ENCODE results near the gene RPL3. TPM values are rescaled to one million over a fixed set of nuclear protein-coding genes. Genes with fewer than 3 reads are reported as not detected.
"Not testable (repeated sequence)": the region's sequence is repeated elsewhere in the genome, so short reads cannot be mapped to it uniquely, and the experiment has no call there.

RPL3 gene
- total RNA-seq, 2 experiments from 2014 or later, result 1,693 to 1,717 TPM

- ChIA-PET CTCF (interaction anchor here (1.0 to 1.3 kb wide), 4 partner anchors 18 to 179 kb away, joined by 3 to 5 read pairs (median 4); no protein-coding TSS in a partner anchor), POLR2A (no interaction called here)
- Mint-ChIP-seq H3K9me3 (ENCODE audit: insufficient read depth) (no peaks in the 10 kb centered on the region), H3K4me1 (ENCODE audit: low read depth) (peaks cover 12% of the 10 kb centered on the region), H3K27ac (peak within 1 kb of the TSS; percentile 39), H3K36me3 (ENCODE audit: low read depth) (no peaks in the 10 kb centered on the region), H3K27me3 (ENCODE audit: low read depth) (peaks cover 25% of the 10 kb centered on the region), H3K4me3 (peak within 1 kb of the TSS; percentile 66)
- ATAC-seq (peak; percentile 43), DNase-seq (no peak)
These were observed 30.7 kb upstream of the RPL3 start, which contains the start of gene SYNGR1 for GRCh38 chr22:39349967-39350726. Gene SYNGR1 (plus strand): TSS chr22:39349991. CDS start chr22:39350011, 20 bp downstream.

GRCh38 chr22:39349506-39349966, 30.1 kb upstream of the RPL3 start:
- H3K36me3 Mint-ChIP-seq (ENCODE audit: low read depth), result no peaks in the 10 kb centered on the region
- DNase-seq, result peak; percentile 27
- peaks cover 28% of the 10 kb centered on the region for H3K27me3 Mint-ChIP-seq (ENCODE audit: low read depth)
- peak overlapping the region; percentile 66 for H3K4me3 Mint-ChIP-seq
- ATAC-seq, result peak; percentile 68
- peak overlapping the region; percentile 39 for H3K27ac Mint-ChIP-seq
- ChIA-PET CTCF (interaction anchor here (1.0 to 1.3 kb wide), 5 partner anchors 17 to 180 kb away, joined by 3 to 5 read pairs (median 3); no protein-coding TSS in a partner anchor), POLR2A (interaction anchor here (1.6 kb wide), 1 partner anchor 31 kb away, joined by 5 read pairs; no protein-coding TSS in a partner anchor)
- peaks cover 12% of the 10 kb centered on the region for H3K4me1 Mint-ChIP-seq (ENCODE audit: low read depth)
- no peaks in the 10 kb centered on the region for H3K9me3 Mint-ChIP-seq (ENCODE audit: insufficient read depth)

- Mint-ChIP-seq H3K36me3 (ENCODE audit: low read depth) (no peaks in the 10 kb centered on the region), H3K27me3 (ENCODE audit: low read depth) (peaks cover 33% of the 10 kb centered on the region), H3K27ac (peak overlapping the region; percentile 39), H3K4me1 (ENCODE audit: low read depth) (peaks cover 12% of the 10 kb centered on the region), H3K9me3 (ENCODE audit: insufficient read depth) (no peaks in the 10 kb centered on the region), H3K4me3 (peak overlapping the region; percentile 66)
- no peak for DNase-seq
- CTCF ChIA-PET, result interaction anchor here (1.0 to 1.3 kb wide), 5 partner anchors 17 to 180 kb away, joined by 3 to 5 read pairs (median 3); no protein-coding TSS in a partner anchor
- POLR2A ChIA-PET, result interaction anchor here (1.6 kb wide), 1 partner anchor 30 kb away, joined by 5 read pairs; no protein-coding TSS in a partner anchor
- ATAC-seq, result no peak
These were observed 29.6 kb upstream of the RPL3 start for GRCh38 chr22:39348909-39349505.

- Mint-ChIP-seq H3K27ac (no peak overlapping the region), H3K36me3 (ENCODE audit: low read depth) (no peaks in the 10 kb centered on the region), H3K4me1 (ENCODE audit: low read depth) (peaks cover 10% of the 10 kb centered on the region), H3K27me3 (ENCODE audit: low read depth) (peaks cover 38% of the 10 kb centered on the region), H3K4me3 (no peak overlapping the region), H3K9me3 (ENCODE audit: insufficient read depth) (no peaks in the 10 kb centered on the region)
- DNase-seq (no peak), ATAC-seq (no peak)
- ChIA-PET POLR2A (interaction anchor here (0.8 kb wide), 1 partner anchor 526 kb away, joined by 3 read pairs; no protein-coding TSS in a partner anchor), CTCF (interaction anchor here (0.7 kb wide), 1 partner anchor 1096 kb away, joined by 5 read pairs; no protein-coding TSS in a partner anchor)
These were observed 25.8 kb upstream of the RPL3 start for GRCh38 chr22:39345231-39345630.

- Mint-ChIP-seq H3K36me3 (ENCODE audit: low read depth) (no peaks in the 10 kb centered on the region), H3K27ac (no peak overlapping the region), H3K4me3 (no peak overlapping the region), H3K9me3 (ENCODE audit: insufficient read depth) (no peaks in the 10 kb centered on the region), H3K27me3 (ENCODE audit: low read depth) (peaks cover 34% of the 10 kb centered on the region), H3K4me1 (ENCODE audit: low read depth) (peaks cover 5% of the 10 kb centered on the region)
- no peak for DNase-seq
- ChIA-PET CTCF (interaction anchor here (0.7 to 3.1 kb wide), 21 partner anchors 9 to 189 kb away, joined by 3 to 40 read pairs (median 5); partner anchors contain the start of genes ATF4, RPL3, RPS19BP1 and TAB1), POLR2A (interaction anchor here (1.0 kb wide), 1 partner anchor 24 kb away, joined by 5 read pairs; the partner anchor contains the start of gene RPL3)
- no peak for ATAC-seq
These were observed 24.6 kb upstream of the RPL3 start for GRCh38 chr22:39344046-39344390.

- POLR2A ChIA-PET, result interaction anchor here (1.0 kb wide), 1 partner anchor 24 kb away, joined by 5 read pairs; the partner anchor contains the start of gene RPL3
These were observed 24.0 kb upstream of the RPL3 start for GRCh38 chr22:39343259-39344045.

GRCh38 chr22:39341179-39341578, 21.8 kb upstream of the RPL3 start:
- ChIA-PET POLR2A (interaction anchor here (1.6 kb wide), 1 partner anchor 21 kb away, joined by 4 read pairs; no protein-coding TSS in a partner anchor), CTCF (no interaction called here)
- Mint-ChIP-seq H3K36me3 (ENCODE audit: low read depth) (no peaks in the 10 kb centered on the region), H3K27me3 (ENCODE audit: low read depth) (peaks cover 29% of the 10 kb centered on the region), H3K27ac (no peak overlapping the region), H3K4me3 (no peak overlapping the region), H3K9me3 (ENCODE audit: insufficient read depth) (no peaks in the 10 kb centered on the region), H3K4me1 (ENCODE audit: low read depth) (peaks cover 4% of the 10 kb centered on the region)
- DNase-seq, result no peak
- ATAC-seq, result no peak

More at GRCh38 chr22:39343259-39344045, 24.0 kb upstream of the RPL3 start:
- no peak overlapping the region for H3K4me3 Mint-ChIP-seq
- ATAC-seq (peak; percentile 89), DNase-seq (peak; percentile 73)
- CTCF ChIA-PET, result interaction anchor here (0.7 to 3.1 kb wide), 21 partner anchors 9 to 189 kb away, joined by 3 to 40 read pairs (median 5); partner anchors contain the start of genes ATF4, RPL3, RPS19BP1 and TAB1
- no peaks in the 10 kb centered on the region for H3K9me3 Mint-ChIP-seq (ENCODE audit: insufficient read depth)
- H3K27ac Mint-ChIP-seq, result no peak overlapping the region
- peaks cover 30% of the 10 kb centered on the region for H3K27me3 Mint-ChIP-seq (ENCODE audit: low read depth)
- H3K4me1 Mint-ChIP-seq (ENCODE audit: low read depth), result peaks cover 4% of the 10 kb centered on the region
- H3K36me3 Mint-ChIP-seq (ENCODE audit: low read depth), result no peaks in the 10 kb centered on the region

- ATAC-seq; H3K27ac Mint-ChIP-seq; H3K36me3 Mint-ChIP-seq (ENCODE audit: low read depth); H3K4me3 Mint-ChIP-seq; H3K4me1 Mint-ChIP-seq (ENCODE audit: low read depth); DNase-seq; H3K9me3 Mint-ChIP-seq (ENCODE audit: insufficient read depth): not testable (repeated sequence)
- H3K27me3 Mint-ChIP-seq (ENCODE audit: low read depth), result peaks cover 28% of the 10 kb centered on the region
- ChIA-PET POLR2A (interaction anchor here (0.7 kb wide), 1 partner anchor 20 kb away, joined by 3 read pairs; no protein-coding TSS in a partner anchor), CTCF (interaction anchor here (1.1 to 1.7 kb wide), 2 partner anchors 9 to 189 kb away, joined by 3 to 8 read pairs; no protein-coding TSS in a partner anchor)
These were observed 20.4 kb upstream of the RPL3 start for GRCh38 chr22:39339775-39340174.

- Mint-ChIP-seq H3K36me3 (ENCODE audit: low read depth) (no peaks in the 10 kb centered on the region), H3K4me3 (no peak overlapping the region), H3K9me3 (ENCODE audit: insufficient read depth) (no peaks in the 10 kb centered on the region), H3K27me3 (ENCODE audit: low read depth) (peaks cover 11% of the 10 kb centered on the region), H3K27ac (no peak overlapping the region), H3K4me1 (ENCODE audit: low read depth) (peaks cover 5% of the 10 kb centered on the region)
- POLR2A ChIA-PET, result no interaction called here
- ATAC-seq (no peak), DNase-seq (no peak)
- CTCF ChIA-PET, result no interaction called here
These were observed 17.0 kb upstream of the RPL3 start for GRCh38 chr22:39336411-39336810.

GRCh38 chr22:39332441-39333064, 13.1 kb upstream of the RPL3 start:
- H3K27ac Mint-ChIP-seq, result no peak overlapping the region
- CTCF ChIA-PET, result interaction anchor here (0.7 to 4.5 kb wide), 8 partner anchors 10 to 411 kb away, joined by 3 to 40 read pairs (median 8); partner anchors contain the start of genes RPL3 and SYNGR1

More at GRCh38 chr22:39332441-39333064, 13.1 kb upstream of the RPL3 start:
- ATAC-seq (no peak), DNase-seq (no peak)
- Mint-ChIP-seq H3K36me3 (ENCODE audit: low read depth) (no peaks in the 10 kb centered on the region), H3K4me3 (no peak overlapping the region), H3K27me3 (ENCODE audit: low read depth) (no peaks in the 10 kb centered on the region), H3K4me1 (ENCODE audit: low read depth) (peaks cover 5% of the 10 kb centered on the region), H3K9me3 (ENCODE audit: insufficient read depth) (no peaks in the 10 kb centered on the region)
- POLR2A ChIA-PET, result interaction anchor here (3.7 kb wide), 1 partner anchor 13 kb away, joined by 19 read pairs; the partner anchor contains the start of gene RPL3
